Fibroblast of upper back skin (primary cell): ENCODE data around the gene HPD.

Source experiments
- DNase-seq: peaks from one replicate; pipeline ENCODE4 v3.0.0-alpha.2; 2013

The HPD gene

GRCh38 chr12:121810234-121810817, 48.3 kb downstream of the HPD start:
- no peak for DNase-seq

GRCh38 chr12:121809712-121810116, 48.9 kb downstream of the HPD start:
- DNase-seq = no peak

GRCh38 chr12:121808623-121809022, 50.0 kb downstream of the HPD start:
- no peak for DNase-seq

GRCh38 chr12:121807642-121808347, 50.9 kb downstream of the HPD start:
- DNase-seq = no peak

- DNase-seq = no peak
Measured at GRCh38 chr12:121806546-121807423, 51.9 kb downstream of the HPD start.

GRCh38 chr12:121806009-121806545, 52.6 kb downstream of the HPD start:
- no peak for DNase-seq

- DNase-seq = no peak
Measured at GRCh38 chr12:121805171-121806008, 53.3 kb downstream of the HPD start.

- no peak for DNase-seq
Measured at GRCh38 chr12:121804417-121805111, 54.1 kb downstream of the HPD start.

GRCh38 chr12:121803861-121804416, 54.7 kb downstream of the HPD start, which contains the start of gene SETD1B:
Gene SETD1B (plus strand): TSS chr12:121804009. CDS start chr12:121804738, 729 bp downstream.
- DNase-seq = peak; percentile 68

- peak; percentile 97 for DNase-seq
Measured at GRCh38 chr12:121802843-121803698, 55.6 kb downstream of the HPD start.

GRCh38 chr12:121802485-121802842, 56.2 kb downstream of the HPD start:
- no peak for DNase-seq

GRCh38 chr12:121801595-121802484, 56.8 kb downstream of the HPD start:
- peak; percentile 51 for DNase-seq

GRCh38 chr12:121800694-121801594, 57.7 kb downstream of the HPD start:
- peak; percentile 84 for DNase-seq

- DNase-seq = peak; percentile 95
Measured at GRCh38 chr12:121799842-121800693, 58.6 kb downstream of the HPD start.

- DNase-seq = peak; percentile 88
Measured at GRCh38 chr12:121799156-121799841, 59.4 kb downstream of the HPD start.

GRCh38 chr12:121798787-121799155, 59.9 kb downstream of the HPD start:
- no peak for DNase-seq
